Panc1 (cell line): Measurements from ENCODE around the gene NEURL4. TPM values are rescaled to one million over a fixed set of nuclear protein-coding genes. Genes with fewer than 3 reads are reported as not detected.

Experiments used
- ATAC-seq: fragments of 200-7000 bp; cut with Tn5 transposase; 2 replicates; pipeline ENCODE4 v1.9.1; 2020; ENCODE audit warnings: mild to moderate bottlenecking, moderate library complexity
- BruUV-seq: library from RNA; stranded (reverse); fragments of 400-500 nt; replicated peaks from 2 replicates; lab custom pipeline; 2021; lab: Mats Ljungman, UMichigan
- CTCF ChIA-PET: fragments of 300-600 bp; sonication (Branson Sonifier 250); formaldehyde crosslinking; loops from one replicate; lab custom pipeline; 2022; ENCODE audit warnings: antibody characterized with exemption; lab: Charles Lee
- POLR2A ChIA-PET: fragments of 300-600 bp; sonication (Branson Sonifier 250); formaldehyde crosslinking; loops from one replicate; lab custom pipeline; 2022; ENCODE audit warnings: antibody characterized with exemption; lab: Charles Lee
- DNase-seq: peaks from one replicate; pipeline ENCODE4 v3.0.0-alpha.2; 2010; ENCODE audit warnings: low read depth, low spot score
- H3K27ac ChIP-seq: 2 replicates; pipeline ENCODE4 v1.5.1; 2011; ENCODE audit warnings: mild to moderate bottlenecking, low read length, inconsistent platforms
- H3K27me3 ChIP-seq: fragments of 200-500 bp; sonication (Bioruptor generic); 2 replicates; pipeline ENCODE4 v1.6.0; 2014; ENCODE audit warnings: low read length, inconsistent platforms; ENCODE audit not compliant: control insufficient read depth, insufficient read depth
- H3K36me3 ChIP-seq: fragments of 200-500 bp; sonication (Bioruptor generic); 2 replicates; pipeline ENCODE4 v1.5.1; 2014; ENCODE audit warnings: inconsistent platforms, mild to moderate bottlenecking, low read length, moderate library complexity; ENCODE audit not compliant: control insufficient read depth, insufficient read depth
- H3K4me1 ChIP-seq: 2 replicates; pipeline ENCODE4 v1.5.1; 2011; ENCODE audit warnings: inconsistent platforms, mild to moderate bottlenecking, low read length, moderate library complexity; ENCODE audit not compliant: control insufficient read depth, insufficient read depth
- H3K4me3 ChIP-seq, 2 experiments: 2 replicates each; pipeline ENCODE4 v1.5.1; 2011 to 2012; ENCODE audit warnings: low read depth in 2 of 2, low read length in 2 of 2, mild to moderate bottlenecking in 2 of 2, inconsistent platforms in 1 of 2, moderate library complexity in 1 of 2
- H3K9me3 ChIP-seq: fragments of 200-500 bp; sonication (Bioruptor generic); 2 replicates; pipeline ENCODE4 v1.5.1; 2014; ENCODE audit warnings: low read depth, mild to moderate bottlenecking, inconsistent platforms, low read length, moderate library complexity; ENCODE audit not compliant: control insufficient read depth, insufficient read depth
- CTCF ChIP-seq: fragments of 450-650 bp; IDR thresholded peaks from 2 replicates; pipeline ENCODE4 v1.5.1; 2017; ENCODE audit warnings: mild to moderate bottlenecking
- POLR2AphosphoS5 ChIP-seq: IDR thresholded peaks from 2 replicates; pipeline ENCODE4 v1.6.1; 2012; ENCODE audit warnings: mild to moderate bottlenecking, low read depth, low read length, moderate library complexity
- SIN3A ChIP-seq: IDR thresholded peaks from 2 replicates; pipeline ENCODE4 v1.6.1; 2012; ENCODE audit warnings: low read depth, mild to moderate bottlenecking, low read length, moderate library complexity, borderline replicate concordance; ENCODE audit not compliant: insufficient read depth
- TCF7L2 ChIP-seq: IDR thresholded peaks from 2 replicates; pipeline ENCODE4 v1.6.1; 2011; ENCODE audit warnings: mild to moderate bottlenecking, low read depth, low read length, inconsistent platforms
- in situ Hi-C: cut with HindIII; loops from 2 replicates; pipeline ENCODE4 v1.10.0; 2016; ENCODE audit warnings: low sequenced_read_pairs, low pct_unique_long_range_greater_than_20kb
- intact Hi-C: fragments of 100-400 bp; cut with micrococcal nuclease; formaldehyde crosslinking; loops from one replicate; pipeline ENCODE4 v1.10.0; 2022; ENCODE audit not compliant: unreplicated experiment
- total RNA-seq: library from RNA; stranded (reverse); gene quantifications from one replicate; pipeline ENCODE4 v1.2.1, GENCODE V29; 2021; ENCODE audit not compliant: unreplicated experiment
- TF ChIP-seq, protein P1 (sequence below), 2 experiments: IDR thresholded peaks; 2 replicates each; pipeline ENCODE4 v1.6.1; 2011 to 2012; ENCODE audit warnings: low read depth in 2 of 2, control low read depth in 1 of 2, low read length in 1 of 2, mild to moderate bottlenecking in 1 of 2, moderate library complexity in 1 of 2; ENCODE audit not compliant: insufficient read depth in 1 of 2

The NEURL4 gene
- total RNA-seq, 1 experiment from 2014 or later: 58.9 TPM

- POLR2A ChIA-PET: no interaction called here
- BruUV-seq: no TSS peak
- in situ Hi-C loops: no loop called here
- no peaks in the 10 kb centered on the region for H3K9me3 ChIP-seq
- H3K27ac ChIP-seq: no peak within 1 kb of the TSS
- peaks cover 6% of the 10 kb centered on the region for H3K4me1 ChIP-seq
- no peaks in the 10 kb centered on the region; the same call in 1 of the 2 replicates for H3K36me3 ChIP-seq
- CTCF ChIA-PET: interaction anchor here (1.0 to 2.2 kb wide), 3 partner anchors 39 to 205 kb away, joined by 4 to 11 read pairs (median 4); partner anchors contain the start of gene PLSCR3
- intact Hi-C loops: loop anchor here (10.0 kb wide), 1 partner anchor 80 kb away; the partner anchor contains the start of genes FGF11 and TMEM102
- TF ChIP-seq TCF7L2: no peak
- TF ChIP-seq, protein P1, sequence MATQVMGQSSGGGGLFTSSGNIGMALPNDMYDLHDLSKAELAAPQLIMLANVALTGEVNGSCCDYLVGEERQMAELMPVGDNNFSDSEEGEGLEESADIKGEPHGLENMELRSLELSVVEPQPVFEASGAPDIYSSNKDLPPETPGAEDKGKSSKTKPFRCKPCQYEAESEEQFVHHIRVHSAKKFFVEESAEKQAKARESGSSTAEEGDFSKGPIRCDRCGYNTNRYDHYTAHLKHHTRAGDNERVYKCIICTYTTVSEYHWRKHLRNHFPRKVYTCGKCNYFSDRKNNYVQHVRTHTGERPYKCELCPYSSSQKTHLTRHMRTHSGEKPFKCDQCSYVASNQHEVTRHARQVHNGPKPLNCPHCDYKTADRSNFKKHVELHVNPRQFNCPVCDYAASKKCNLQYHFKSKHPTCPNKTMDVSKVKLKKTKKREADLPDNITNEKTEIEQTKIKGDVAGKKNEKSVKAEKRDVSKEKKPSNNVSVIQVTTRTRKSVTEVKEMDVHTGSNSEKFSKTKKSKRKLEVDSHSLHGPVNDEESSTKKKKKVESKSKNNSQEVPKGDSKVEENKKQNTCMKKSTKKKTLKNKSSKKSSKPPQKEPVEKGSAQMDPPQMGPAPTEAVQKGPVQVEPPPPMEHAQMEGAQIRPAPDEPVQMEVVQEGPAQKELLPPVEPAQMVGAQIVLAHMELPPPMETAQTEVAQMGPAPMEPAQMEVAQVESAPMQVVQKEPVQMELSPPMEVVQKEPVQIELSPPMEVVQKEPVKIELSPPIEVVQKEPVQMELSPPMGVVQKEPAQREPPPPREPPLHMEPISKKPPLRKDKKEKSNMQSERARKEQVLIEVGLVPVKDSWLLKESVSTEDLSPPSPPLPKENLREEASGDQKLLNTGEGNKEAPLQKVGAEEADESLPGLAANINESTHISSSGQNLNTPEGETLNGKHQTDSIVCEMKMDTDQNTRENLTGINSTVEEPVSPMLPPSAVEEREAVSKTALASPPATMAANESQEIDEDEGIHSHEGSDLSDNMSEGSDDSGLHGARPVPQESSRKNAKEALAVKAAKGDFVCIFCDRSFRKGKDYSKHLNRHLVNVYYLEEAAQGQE (IDR thresholded peaks at IDR 0.05; ENCODE audit: insufficient read depth in 1 of 2, low read depth in 2 of 2, low read length in 1 of 2): no peak
- no peak for TF ChIP-seq CTCF
- no peak for TF ChIP-seq SIN3A
- TF ChIP-seq POLR2AphosphoS5: no peak
- no peak within 1 kb of the TSS for H3K4me3 ChIP-seq
- H3K27me3 ChIP-seq: no peaks in the 10 kb centered on the region
- DNase-seq (no peak), ATAC-seq (no peak)
Measured at GRCh38 chr17:7355053-7355452, 25.9 kb upstream of the NEURL4 start, which contains the start of gene TMEM95. Gene TMEM95, plus strand, starts transcription at chr17:7355156. Its CDS starts 49 bp downstream, at chr17:7355205.

- TF ChIP-seq POLR2AphosphoS5 (no peak), CTCF (no peak), TCF7L2 (no peak), SIN3A (no peak)
- TF ChIP-seq, protein P1 (IDR thresholded peaks at IDR 0.05; ENCODE audit: insufficient read depth in 1 of 2, low read depth in 2 of 2, low read length in 1 of 2): no peak
- ChIA-PET CTCF (interaction anchor here (1.2 kb wide), 2 partner anchors 83 to 206 kb away, joined by 3 to 4 read pairs; no protein-coding TSS in a partner anchor), POLR2A (interaction anchor here (1.4 kb wide), 1 partner anchor 81 kb away, joined by 4 read pairs; the partner anchor contains the start of gene TMEM102)
- H3K36me3 ChIP-seq: no peaks in the 10 kb centered on the region; the same call in 1 of the 2 replicates
- no peaks in the 10 kb centered on the region for H3K27me3 ChIP-seq
- H3K4me3 ChIP-seq: no peak overlapping the region
- no peak for DNase-seq
- H3K27ac ChIP-seq: no peak overlapping the region
- no TSS peak for BruUV-seq
- in situ Hi-C loops (no loop called here), intact Hi-C loops (loop anchor here (10.0 kb wide), 1 partner anchor 80 kb away; the partner anchor contains the start of genes FGF11 and TMEM102)
- ATAC-seq: no peak
- no peaks in the 10 kb centered on the region for H3K9me3 ChIP-seq
- peaks cover 9% of the 10 kb centered on the region for H3K4me1 ChIP-seq
Measured at GRCh38 chr17:7354262-7354843, 25.2 kb upstream of the NEURL4 start.
